Measurements from ENCODE around the gene BCL7B. TPM values are rescaled to one million over a fixed set of nuclear protein-coding genes. Genes with fewer than 3 reads are reported as not detected.

Gene BCL7B
- total and polyA plus RNA-seq, 2 of the 13 experiments (the other 11 are each of a cell fraction or from before 2014, with no cell fraction given): 24.3 to 38.2 TPM

- TF ChIP-seq ZBTB40 (IDR thresholded peaks at IDR 0.05) (no peak), ZBTB40 (CRISPR knock-in tag; IDR thresholded peaks at IDR 0.05) (no peak), ZNF614 (CRISPR knock-in tag; IDR thresholded peaks at IDR 0.05; ENCODE audit: borderline replicate concordance) (no peak), ZSCAN29 (CRISPR knock-in tag; conservative IDR thresholded peaks at IDR 0.05) (no peak), ZNF660 (CRISPR knock-in tag; IDR thresholded peaks at IDR 0.05; ENCODE audit: borderline replicate concordance, low read depth) (no peak), ZNF30 (CRISPR knock-in tag; IDR thresholded peaks at IDR 0.05) (0 out of 2 replicates have a peak, but pooled peaks have one; percentile 55), POLR2A (IDR thresholded peaks at IDR 0.05; ENCODE audit: insufficient read depth in 1 of 2, low read depth in 2 of 2, low read length in 2 of 2) (peak; percentile 29 to 40; a peak in 2 of 4 replicates), NKX3-1 (CRISPR knock-in tag; IDR thresholded peaks at IDR 0.05) (0 out of 2 replicates have a peak, but pooled peaks have one; percentile 20), ZFYVE20 (CRISPR knock-in tag; IDR thresholded peaks at IDR 0.05; ENCODE audit: borderline replicate concordance, low read depth) (peak; percentile 77; the same call in 1 of the 2 replicates), ZSCAN22 (CRISPR knock-in tag; IDR thresholded peaks at IDR 0.05) (no peak), SRY (CRISPR knock-in tag; IDR thresholded peaks at IDR 0.05) (0 out of 2 replicates have a peak, but pooled peaks have one; percentile 21)
- TF ChIP-seq, protein P1, sequence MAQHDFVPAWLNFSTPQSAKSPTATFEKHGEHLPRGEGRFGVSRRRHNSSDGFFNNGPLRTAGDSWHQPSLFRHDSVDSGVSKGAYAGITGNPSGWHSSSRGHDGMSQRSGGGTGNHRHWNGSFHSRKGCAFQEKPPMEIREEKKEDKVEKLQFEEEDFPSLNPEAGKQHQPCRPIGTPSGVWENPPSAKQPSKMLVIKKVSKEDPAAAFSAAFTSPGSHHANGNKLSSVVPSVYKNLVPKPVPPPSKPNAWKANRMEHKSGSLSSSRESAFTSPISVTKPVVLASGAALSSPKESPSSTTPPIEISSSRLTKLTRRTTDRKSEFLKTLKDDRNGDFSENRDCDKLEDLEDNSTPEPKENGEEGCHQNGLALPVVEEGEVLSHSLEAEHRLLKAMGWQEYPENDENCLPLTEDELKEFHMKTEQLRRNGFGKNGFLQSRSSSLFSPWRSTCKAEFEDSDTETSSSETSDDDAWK (CRISPR knock-in tag; IDR thresholded peaks at IDR 0.05): no peak
- TF ChIP-seq, protein P2, sequence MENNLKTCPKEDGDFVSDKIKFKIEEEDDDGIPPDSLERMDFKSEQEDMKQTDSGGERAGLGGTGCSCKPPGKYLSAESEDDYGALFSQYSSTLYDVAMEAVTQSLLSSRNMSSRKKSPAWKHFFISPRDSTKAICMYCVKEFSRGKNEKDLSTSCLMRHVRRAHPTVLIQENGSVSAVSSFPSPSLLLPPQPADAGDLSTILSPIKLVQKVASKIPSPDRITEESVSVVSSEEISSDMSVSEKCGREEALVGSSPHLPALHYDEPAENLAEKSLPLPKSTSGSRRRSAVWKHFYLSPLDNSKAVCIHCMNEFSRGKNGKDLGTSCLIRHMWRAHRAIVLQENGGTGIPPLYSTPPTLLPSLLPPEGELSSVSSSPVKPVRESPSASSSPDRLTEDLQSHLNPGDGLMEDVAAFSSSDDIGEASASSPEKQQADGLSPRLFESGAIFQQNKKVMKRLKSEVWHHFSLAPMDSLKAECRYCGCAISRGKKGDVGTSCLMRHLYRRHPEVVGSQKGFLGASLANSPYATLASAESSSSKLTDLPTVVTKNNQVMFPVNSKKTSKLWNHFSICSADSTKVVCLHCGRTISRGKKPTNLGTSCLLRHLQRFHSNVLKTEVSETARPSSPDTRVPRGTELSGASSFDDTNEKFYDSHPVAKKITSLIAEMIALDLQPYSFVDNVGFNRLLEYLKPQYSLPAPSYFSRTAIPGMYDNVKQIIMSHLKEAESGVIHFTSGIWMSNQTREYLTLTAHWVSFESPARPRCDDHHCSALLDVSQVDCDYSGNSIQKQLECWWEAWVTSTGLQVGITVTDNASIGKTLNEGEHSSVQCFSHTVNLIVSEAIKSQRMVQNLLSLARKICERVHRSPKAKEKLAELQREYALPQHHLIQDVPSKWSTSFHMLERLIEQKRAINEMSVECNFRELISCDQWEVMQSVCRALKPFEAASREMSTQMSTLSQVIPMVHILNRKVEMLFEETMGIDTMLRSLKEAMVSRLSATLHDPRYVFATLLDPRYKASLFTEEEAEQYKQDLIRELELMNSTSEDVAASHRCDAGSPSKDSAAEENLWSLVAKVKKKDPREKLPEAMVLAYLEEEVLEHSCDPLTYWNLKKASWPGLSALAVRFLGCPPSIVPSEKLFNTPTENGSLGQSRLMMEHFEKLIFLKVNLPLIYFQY (CRISPR knock-in tag; IDR thresholded peaks at IDR 0.05; ENCODE audit: borderline replicate concordance): 0 out of 2 replicates have a peak, but pooled peaks have one; percentile 12
- TF ChIP-seq, protein P3, sequence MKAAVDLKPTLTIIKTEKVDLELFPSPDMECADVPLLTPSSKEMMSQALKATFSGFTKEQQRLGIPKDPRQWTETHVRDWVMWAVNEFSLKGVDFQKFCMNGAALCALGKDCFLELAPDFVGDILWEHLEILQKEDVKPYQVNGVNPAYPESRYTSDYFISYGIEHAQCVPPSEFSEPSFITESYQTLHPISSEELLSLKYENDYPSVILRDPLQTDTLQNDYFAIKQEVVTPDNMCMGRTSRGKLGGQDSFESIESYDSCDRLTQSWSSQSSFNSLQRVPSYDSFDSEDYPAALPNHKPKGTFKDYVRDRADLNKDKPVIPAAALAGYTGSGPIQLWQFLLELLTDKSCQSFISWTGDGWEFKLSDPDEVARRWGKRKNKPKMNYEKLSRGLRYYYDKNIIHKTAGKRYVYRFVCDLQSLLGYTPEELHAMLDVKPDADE (CRISPR knock-in tag; IDR thresholded peaks at IDR 0.05): 0 out of 2 replicates have a peak, but pooled peaks have one; percentile 63
Measured at GRCh38 chr7:73521636-73522104, 35.8 kb downstream of the BCL7B start (continued).
